HG03575 (cell line): ENCODE data around the gene GGT1.
"Not testable (repeated sequence)": the region's sequence is repeated elsewhere in the genome, so short reads cannot be mapped to it uniquely, and the experiment has no call there.

Experiments
- ATAC-seq: cut with Tn5 transposase; IDR thresholded peaks from one replicate; pipeline ENCODE4 v1.9.1; 2021; ENCODE audit not compliant: unreplicated experiment, insufficient number of reproducible peaks, low FRiP score; ENCODE audit errors: extremely low read depth

GGT1 gene

DNA sequence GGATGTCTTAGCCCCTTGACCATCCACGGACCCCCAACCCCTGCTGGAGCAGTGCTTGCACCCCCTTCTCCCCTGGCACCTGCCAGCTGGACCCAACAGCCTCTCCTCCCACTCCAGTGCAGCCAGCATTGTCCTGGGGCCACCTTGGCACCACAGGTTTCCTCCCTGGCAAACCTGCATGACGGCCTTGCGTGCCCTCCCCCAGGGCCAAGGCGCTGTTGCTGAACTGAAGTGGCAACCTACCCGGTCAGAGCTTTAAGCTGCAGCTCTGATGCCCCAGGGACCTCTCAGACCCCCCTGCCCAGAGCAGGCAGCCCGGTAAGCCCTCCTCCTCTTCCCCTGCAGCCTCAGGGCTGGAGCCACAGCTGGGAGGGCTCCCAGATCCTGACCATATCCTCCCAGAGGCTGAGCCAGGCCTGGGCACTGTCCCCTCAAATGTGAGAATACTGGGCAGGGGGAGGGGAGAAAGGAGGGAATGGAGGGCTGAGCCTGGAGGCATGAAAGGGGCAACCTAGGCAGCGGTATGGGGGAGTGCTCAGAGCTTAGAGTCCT lies 8.3 kb upstream of the GGT1 start:
- ATAC-seq = no peak

DNA sequence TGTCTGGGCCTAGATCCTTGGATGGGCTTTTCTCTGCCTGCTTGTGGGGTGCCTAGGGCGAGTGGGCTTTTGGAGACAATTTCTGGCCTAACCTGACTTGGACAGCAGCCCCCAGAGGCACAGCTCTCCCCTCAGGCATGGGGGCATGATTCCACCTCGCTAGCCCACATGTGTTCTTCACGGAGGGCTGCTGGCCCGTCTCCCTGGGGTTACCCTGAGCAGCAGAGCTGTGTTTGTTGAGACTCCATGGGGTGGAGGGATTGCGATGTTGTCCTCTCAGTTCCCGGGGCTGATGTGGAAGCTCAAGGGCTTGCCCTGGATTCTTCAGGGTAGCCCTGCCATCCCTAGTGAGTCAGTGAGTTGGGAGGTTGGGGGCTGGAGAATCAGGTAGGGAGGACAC lies 7.8 kb upstream of the GGT1 start:
- no peak for ATAC-seq

DNA sequence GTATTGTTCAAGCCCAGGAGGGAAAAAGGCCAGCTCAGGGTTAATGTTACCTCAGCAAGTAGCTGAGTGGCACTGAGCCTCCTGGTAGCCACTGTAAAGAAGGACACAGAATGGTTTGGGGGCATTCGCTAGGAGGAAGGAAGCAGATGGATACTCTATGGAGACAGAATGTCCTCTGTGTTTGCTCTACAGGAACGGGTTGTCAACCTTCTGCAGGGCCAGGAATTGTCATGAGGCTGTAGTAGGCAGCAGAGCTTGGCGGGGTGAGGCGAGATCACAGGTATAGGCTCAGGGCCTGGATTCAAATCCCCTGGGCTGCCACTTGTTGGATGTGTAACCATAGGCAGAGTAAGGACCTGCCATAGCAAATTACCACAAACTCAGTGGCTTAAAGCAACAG lies 7.1 kb upstream of the GGT1 start:
- no peak for ATAC-seq

GRCh38 chr22:24597076-24597475 lies 5.9 kb upstream of the GGT1 start:
- not testable (repeated sequence) for ATAC-seq

DNA sequence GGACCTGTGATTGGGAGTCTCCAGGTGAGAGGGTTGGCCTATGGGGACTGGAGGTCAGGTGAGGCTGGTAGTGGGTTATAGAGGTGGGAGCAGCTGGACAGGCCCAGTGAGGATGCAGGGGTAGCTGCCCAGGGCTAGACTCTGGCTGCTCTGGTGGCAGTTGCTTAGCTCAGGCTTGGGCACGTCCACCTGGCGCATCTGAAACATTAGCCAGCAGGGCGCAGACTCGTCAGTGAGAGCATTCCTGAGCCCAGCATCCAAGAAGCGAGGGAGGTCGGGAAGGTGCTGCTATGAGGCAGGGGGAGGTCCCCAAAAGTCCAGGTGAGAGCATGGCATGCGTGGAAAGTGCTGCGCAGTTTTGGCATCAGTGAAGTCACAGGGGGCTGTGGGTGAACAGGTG lies 3.5 kb upstream of the GGT1 start:
- ATAC-seq = no peak

GRCh38 chr22:24599958-24600715 lies 2.9 kb upstream of the GGT1 start:
- not testable (repeated sequence) for ATAC-seq

DNA sequence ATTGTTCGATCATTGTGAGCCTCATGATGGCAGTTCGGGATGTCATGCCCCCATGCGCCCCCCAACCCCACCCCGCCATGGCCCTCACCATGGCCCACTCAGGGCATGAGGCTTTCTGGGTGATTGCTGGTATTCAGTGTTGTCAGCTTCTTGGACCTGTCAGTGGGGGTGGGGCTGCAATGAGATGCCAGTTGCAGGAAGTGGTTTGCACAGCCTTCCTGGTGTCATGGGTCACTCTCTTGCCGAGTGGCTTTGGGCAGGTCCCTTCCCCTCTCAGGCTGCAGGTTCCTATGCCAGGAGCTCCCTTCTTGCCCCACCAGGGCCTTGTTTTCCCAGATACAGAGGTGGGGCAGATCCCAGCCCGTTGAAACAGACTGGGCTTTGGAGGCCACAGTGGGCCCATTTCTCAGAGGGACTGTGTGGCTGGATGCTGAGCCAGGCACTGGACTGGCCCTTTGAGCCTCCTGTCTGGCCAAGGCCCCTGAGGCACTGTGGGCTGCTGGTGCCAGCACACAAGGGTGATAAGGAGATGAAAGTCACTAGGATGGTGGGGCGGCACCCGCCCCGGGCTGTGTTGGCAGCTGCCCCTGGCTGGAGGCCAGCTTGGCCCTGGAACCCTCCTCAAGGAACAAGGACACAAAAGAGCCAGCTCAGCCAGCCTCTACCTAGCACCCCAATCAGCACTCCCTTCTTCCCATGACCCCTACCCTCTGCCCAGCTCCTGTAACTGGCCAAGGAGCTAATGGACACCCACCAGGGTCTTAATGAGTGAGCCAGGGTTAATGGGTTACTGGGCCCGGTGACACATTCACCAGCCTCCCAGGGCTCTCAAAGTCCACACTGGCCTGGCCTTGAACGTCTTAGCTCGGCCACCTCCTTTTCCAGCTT lies 1.5 kb upstream of the GGT1 start:
- ATAC-seq = no peak

DNA sequence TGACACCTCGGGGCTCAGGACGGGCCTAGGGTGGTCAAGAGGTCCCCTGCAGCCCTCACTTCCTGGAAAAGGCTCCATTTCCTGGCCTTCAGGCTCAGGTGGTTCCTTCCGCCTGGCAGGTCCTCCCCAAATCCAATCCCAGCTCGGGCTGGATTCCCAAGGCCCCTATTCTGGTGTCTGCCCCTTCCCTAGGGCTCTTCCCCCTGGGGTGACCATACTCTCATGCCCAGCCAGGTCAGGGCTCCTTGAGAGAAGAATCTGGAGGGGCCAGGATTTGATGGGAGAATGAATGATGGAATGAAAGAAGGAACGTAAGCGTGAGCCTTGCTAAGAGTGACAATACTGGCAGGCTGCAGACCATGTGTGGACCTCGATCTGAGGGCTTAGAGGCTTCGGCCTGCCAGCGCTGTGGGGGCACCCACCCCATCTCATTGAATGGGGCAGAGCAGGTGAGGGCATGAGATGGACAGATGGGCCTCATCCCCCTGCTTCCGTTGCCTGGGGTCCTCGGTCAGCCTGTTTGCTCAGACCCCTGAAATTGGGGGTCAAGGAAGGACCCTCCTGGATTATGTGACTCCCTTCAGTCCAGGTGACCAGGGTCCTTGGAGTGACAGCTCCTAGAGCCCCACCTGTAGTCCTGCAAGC lies 766 bp upstream of the GGT1 start:
- ATAC-seq = not testable (repeated sequence)

DNA sequence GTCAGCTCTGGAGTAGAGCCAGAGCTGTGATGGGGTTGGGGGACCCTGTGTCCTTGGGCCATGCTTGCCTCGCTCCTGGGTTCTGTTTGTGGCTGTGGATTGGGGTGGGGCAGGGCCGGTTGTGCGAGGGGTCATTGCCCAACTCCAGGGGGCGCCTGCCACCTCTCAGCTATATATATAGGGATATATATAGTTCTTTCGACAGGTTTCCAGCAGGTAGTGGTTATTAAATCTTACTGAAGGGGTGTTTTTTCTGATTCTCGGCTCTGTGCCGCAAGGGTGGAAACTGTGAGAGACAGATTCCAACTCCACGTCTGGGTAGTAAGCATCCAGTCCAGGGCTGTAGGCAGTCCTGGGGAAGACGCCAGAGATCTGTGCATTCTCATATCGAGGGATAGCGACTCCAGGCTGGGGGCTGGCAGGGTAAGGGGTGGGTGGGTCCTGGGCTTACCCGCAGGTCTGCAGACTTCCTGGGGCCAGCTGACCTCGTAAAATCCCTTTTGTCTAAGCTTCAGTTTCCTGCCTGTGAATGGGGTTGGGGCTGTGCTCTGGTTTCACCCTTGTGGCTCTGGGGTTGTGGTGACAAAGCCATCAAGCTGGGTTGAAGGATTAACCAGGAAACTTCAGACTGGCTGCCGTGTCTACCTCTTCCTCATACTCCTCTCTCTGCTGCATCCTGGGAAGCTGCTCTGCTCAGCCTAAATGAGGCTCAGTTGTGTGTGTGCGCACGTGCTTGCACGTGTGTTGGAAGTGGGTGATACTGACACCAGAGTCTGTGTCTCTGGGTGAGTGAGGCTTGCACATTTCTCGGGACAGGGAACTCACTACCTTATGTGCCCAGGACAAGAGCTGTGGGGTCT lies 1.0 kb downstream of the GGT1 start:
- ATAC-seq = not testable (repeated sequence)

- ATAC-seq = not testable (repeated sequence)
Observed at GRCh38 chr22:24606340-24606739, 3.3 kb downstream of the GGT1 start.

DNA sequence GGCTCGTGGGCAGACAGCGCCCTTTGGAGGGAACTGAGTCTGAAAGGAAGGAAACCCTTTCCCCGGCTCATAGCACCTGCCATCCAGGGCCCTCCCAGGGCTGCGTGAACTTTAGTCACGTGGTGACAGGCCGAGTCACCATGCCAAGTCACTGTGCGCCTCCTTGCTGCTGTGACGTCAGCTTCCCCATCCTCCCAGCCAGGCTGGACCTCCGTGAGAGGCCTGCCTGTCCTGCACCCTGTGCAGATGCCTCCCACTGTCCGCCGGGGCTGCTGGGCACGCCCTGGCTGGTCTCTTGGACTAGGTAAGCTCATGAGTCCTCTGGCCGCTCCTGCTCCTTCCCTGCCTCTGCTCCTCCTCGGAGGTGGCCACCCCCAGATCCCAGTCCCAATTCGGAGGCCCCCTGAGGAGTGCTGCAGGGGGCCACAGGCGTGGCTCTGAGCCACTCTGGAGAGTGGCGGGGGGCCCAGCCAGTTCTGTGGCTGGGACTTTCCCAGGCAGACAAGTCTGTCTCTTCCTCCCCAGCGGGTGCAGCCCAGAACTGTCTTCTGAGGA lies 4.5 kb downstream of the GGT1 start:
- ATAC-seq = not testable (repeated sequence)

GRCh38 chr22:24608327-24608726 lies 5.3 kb downstream of the GGT1 start:
- not testable (repeated sequence) for ATAC-seq

GRCh38 chr22:24609888-24610287 lies 6.9 kb downstream of the GGT1 start:
- not testable (repeated sequence) for ATAC-seq

GRCh38 chr22:24614794-24615193 lies 11.8 kb downstream of the GGT1 start:
- ATAC-seq = not testable (repeated sequence)

DNA sequence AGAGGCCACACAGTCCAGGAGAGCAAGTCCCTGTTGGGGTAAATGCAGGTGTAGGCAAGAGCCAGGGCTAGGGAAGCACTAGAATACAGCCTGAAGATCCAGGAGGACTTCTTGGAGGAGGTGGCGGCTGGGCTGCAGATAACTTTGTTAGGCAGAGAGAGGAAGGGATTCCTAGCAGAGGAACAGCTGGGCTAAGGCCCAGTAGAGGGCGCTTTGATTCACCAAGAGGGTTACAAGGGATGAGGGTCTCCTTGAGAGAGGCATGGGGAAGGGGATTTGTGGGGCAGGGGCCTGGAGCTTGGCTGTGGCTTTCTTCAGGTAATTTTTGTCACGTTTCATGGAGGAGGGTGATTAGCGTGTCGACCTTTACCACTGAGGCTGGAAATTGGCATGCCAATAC lies 18.3 kb downstream of the GGT1 start:
- not testable (repeated sequence) for ATAC-seq

GRCh38 chr22:24622596-24622995 lies 19.6 kb downstream of the GGT1 start:
- ATAC-seq = not testable (repeated sequence)

DNA sequence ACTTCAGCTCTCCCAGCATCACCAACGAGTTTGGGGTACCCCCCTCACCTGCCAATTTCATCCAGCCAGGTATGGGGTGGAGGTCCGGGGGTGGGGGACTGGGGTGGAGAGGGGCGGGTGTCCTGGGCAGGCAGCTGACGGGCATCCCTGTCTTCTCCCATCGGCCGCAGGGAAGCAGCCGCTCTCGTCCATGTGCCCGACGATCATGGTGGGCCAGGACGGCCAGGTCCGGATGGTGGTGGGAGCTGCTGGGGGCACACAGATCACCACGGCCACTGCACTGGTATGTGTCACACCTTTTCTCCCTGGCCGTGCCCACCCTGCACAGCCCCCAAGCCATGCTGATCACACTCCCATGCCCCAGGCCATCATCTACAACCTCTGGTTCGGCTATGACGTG lies 24.9 kb downstream of the GGT1 start:
- not testable (repeated sequence) for ATAC-seq

DNA sequence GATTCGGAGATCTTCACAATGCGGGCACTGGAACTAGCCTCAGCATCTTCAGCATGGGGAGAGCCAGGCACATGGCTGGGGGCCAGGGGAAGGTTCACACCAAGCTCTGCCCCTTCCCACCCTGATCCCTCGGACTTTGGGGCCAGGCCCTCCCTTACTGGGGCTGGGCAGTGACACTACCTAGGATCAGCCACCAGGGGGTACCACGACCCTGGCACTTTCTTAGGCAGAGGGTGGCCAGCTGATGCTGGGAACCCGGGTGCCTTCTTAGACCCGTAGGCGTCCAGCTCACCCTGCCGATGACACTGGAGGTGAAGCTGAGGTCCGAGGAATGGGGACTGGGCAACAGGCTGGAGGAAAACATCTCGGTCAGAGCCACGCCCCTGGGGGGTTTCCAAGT lies 26.1 kb downstream of the GGT1 start:
- ATAC-seq = not testable (repeated sequence)
